ENCODE results near the gene MYO3B.
"Not testable (repeated sequence)": the region's sequence is repeated elsewhere in the genome, so short reads cannot be mapped to it uniquely, and the experiment has no call there.

Gene MYO3B

DNA sequence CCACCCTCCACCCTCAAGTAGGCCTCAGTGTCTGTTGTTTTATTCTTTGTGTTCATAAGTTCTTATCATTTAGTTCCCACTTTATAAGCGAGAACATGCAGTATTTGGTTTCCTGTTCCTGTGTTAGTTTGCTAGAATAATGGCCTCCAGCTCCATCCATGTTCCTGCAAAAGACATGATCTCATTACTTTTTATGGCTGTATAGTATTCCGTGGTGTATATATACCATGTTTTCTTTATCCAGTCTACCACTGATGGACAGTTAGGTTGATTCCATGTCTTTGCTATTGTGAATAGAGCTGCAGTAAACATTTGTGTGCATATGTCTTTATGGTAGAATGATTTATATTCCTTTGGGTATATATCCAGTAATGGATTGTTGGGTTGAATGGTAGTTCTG is 101.7 kb downstream of the MYO3B start:
- DNase-seq (ENCODE audit: low read depth): not testable (repeated sequence)

DNA sequence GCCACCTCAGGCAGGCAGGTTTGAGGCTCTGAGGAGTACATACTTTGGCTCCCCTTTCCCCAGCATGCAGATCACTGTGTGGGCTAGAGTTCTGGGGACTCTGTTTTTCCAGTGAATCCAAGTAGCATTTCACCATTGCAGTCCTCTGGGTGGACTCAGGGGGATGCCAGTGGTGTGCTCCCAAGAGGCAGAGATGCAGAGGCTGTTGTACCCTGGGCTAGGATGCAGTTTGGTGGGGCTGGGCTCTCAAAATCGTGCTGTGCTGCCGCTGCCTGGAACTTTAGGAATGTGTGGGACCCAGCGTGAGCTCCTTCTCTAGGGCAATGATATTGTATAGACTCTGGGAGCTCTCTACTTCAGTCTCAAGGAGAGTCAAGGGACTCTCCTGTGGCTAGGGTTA is 104.9 kb downstream of the MYO3B start:
- DNase-seq (ENCODE audit: low read depth): no peak
- no peak overlapping the region for H3K4me3 ChIP-seq (ENCODE audit: low read depth, low read length)

More for the DNA sequence above, 101.7 kb downstream of the MYO3B start:
- not testable (repeated sequence) for H3K4me3 ChIP-seq (ENCODE audit: low read depth, low read length)

DNA sequence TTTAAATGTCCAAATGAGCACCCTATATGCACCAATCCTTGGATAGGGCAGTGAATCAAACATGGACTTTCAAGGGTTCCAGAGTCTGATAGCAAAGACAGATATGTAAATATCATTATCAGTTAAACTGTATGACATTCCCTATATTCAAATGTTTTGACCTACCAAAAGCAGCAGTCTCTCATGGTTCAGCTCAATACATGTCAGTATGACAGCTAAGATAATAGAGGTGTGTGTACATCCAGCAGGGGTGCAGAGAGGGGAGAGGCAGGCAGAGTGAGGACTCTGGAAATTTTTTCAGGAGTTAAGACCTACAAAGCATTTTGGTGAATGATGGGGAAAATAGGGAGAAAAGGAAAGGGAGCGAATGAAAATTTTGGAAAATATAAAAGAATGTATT is 106.3 kb downstream of the MYO3B start:
- no peak for DNase-seq (ENCODE audit: low read depth)
- no peak overlapping the region for H3K4me3 ChIP-seq (ENCODE audit: low read depth, low read length)

DNA sequence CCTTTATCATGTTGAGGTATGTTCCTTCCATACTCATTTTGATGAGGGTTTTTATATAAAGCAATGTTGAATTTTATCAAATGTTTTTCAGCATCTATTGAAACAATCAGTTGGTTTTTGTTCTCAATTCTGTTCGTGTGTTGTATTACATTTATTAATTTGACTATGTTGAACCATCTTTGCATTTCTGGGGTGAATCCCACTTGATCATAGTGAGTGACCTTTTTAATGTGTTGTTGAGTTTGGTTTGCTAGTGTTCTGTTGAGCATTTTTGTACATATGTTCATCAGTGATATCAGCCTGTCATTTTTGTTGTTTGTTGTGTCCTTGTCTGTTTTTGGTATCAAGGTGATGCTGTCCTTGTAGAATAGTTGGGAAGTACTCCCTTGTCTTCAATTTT is 110.9 kb downstream of the MYO3B start:
- no peak for DNase-seq (ENCODE audit: low read depth)
- no peak overlapping the region for H3K4me3 ChIP-seq (ENCODE audit: low read depth, low read length)

DNA sequence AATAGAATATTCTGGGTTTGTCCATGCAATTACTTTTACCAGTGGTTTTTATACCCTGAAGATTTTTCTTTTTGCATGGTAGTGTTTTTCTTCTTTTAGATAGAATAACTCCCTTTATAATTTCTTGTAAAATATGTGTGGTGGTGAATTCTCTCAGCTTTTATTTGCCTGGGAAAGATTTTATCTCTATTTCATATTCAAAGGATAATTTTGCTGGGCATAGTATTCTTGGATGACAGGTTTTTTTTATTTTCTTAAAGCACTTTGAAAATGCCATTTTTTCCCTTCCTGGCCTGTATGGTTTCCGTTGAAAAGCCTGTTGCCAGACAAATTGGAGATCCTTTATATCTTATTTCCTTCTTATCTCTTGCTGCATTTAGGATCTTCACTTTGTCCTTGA is 113.5 kb downstream of the MYO3B start:
- no peak overlapping the region for H3K4me3 ChIP-seq (ENCODE audit: low read depth, low read length)
- no peak for DNase-seq (ENCODE audit: low read depth)

DNA sequence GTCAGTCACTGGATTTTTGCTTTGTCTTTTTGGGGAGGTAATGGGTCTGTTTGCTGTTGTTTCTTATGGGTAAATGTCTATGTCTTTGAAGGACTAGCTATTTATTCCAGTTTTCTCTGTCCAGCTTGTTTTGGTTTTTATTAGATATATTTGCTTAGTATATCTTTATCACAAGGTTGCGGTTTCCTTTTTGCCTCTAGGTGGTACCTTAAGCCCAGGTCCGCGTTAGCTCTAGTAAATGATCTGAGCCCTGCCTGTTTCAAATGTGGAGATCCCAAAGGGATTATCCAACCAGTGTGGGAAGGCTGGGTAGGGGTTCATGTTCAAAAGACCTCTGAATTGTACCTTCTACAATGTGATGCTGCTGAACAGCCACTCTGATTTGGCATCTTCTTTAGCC is 114.5 kb downstream of the MYO3B start:
- H3K4me3 ChIP-seq (ENCODE audit: low read depth, low read length): no peak overlapping the region
- no peak for DNase-seq (ENCODE audit: low read depth)

DNA sequence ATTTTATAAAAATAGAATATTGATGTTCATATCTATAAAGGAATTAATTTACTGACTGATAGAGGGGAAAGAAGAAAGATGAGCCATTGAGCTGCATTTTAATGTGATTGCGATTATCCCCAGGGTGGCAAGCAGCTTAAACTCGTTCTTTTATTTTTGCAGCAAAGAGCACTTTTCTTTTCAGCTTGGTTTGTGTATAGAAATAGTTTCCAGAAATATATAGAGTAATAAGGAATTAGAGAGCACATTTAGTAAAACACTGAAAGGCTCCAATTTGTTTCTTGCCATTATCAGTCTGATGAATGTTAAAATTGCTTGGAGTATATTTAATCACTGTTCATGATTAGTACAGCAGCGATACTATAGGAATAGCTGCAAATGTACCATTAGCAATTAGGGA is 119.5 kb downstream of the MYO3B start:
- H3K4me3 ChIP-seq (ENCODE audit: low read depth, low read length): no peak overlapping the region
- no peak for DNase-seq (ENCODE audit: low read depth)

DNA sequence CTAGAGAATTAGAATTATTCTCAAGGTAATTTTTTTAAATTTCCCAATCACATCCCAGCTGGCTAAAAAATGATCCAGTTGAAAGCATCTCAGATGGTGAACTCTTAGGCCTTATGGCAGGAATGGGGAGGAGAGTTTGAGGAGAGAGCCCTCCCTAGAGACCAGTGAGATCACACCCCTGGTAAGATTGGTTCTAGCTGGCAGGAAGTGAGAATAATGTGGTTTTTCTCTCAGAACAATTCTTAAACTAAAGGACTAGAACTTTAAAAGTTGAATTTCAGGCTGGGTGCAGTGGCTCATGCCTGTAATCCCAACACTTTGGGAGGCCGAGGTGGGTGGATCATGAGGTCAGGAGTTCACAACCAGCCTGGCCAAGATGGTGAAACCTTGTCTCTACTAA is 120.2 kb downstream of the MYO3B start:
- H3K4me3 ChIP-seq (ENCODE audit: low read depth, low read length): no peak overlapping the region
- no peak for DNase-seq (ENCODE audit: low read depth)

DNA sequence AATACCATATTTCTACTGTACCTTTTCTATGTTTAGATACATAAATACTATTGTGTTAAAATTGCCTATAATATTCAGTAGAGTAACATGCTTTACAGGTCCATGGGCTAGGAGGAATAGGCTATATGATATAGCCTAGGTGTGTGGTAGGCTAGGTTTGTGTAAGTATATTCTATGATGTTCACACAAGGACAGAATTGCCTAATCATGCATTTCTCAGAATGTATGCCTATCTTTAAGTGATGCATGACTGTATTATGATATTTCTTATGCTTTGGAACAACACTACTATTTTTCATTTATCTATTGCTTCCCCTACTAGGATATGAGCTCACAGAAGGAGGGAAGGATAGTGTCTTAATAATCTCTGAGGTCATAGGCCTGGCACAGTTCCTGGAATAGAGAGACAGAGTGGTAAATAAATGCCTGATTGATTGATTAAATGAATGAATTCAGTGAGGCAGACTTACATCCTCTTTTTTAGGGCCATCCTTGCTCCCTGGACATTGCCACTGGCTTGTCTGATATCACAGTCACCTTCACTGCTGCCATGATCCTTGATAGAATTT is 121.0 kb downstream of the MYO3B start:
- DNase-seq (ENCODE audit: low read depth): no peak
- no peak overlapping the region for H3K4me3 ChIP-seq (ENCODE audit: low read depth, low read length)

DNA sequence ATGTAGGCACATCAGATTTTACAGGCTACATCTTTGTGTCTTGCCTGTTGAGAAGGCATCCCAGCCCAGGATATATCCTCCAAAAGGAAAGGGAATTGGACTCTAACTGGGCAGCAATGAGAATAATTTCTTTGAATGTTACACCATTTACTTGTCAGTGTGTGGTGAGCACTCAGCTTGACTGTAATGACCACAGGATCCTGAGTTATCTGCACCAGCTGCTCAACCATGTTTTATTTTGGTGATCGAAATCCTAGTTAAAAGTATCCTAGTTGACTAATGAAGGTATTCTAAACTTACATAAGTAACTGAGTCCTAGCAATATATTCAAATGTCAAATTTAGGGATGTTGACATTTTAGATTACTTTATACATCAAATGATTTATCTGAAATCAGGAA is 123.0 kb downstream of the MYO3B start:
- no peak overlapping the region for H3K4me3 ChIP-seq (ENCODE audit: low read depth, low read length)
- no peak for DNase-seq (ENCODE audit: low read depth)

DNA sequence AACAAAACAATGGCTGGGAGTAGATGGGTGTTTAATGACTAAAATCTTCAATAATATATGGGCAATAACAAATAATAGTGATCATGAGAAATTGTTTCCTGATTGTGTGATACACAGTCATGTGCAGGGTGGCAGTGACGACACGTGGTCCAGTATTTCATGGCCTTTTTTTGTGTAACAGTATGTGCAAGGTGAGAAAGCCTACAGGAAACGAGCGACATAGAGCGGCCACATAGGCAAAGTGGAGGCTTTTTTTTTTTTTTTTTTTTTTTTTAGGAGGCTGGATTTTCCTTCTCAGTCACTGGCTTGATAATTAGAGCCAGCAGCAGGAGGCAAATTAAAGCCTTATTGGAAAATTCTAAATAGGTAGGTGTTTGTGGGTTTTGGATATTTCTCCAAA is 123.7 kb downstream of the MYO3B start:
- DNase-seq (ENCODE audit: low read depth): no peak
- H3K4me3 ChIP-seq (ENCODE audit: low read depth, low read length): no peak overlapping the region

DNA sequence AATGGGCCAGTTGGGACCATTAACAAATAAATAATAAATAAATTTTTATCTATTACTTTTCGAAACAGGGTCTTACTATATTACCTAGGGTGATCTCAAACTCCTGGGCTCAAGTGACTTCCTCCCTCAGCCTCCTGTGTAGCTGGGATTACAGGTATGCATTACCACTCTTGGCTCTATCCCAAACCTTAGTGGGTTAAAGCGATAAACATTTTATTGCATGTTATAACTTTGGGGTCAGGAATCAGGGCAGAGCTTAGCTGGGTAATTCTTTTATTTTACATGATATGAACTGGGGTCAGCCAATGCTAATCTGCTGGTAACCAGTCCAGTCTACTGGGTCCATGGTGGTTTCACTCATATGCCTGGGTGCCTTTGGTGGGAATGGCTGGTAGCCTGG is 127.8 kb downstream of the MYO3B start:
- DNase-seq (ENCODE audit: low read depth): no peak
- no peak overlapping the region for H3K4me3 ChIP-seq (ENCODE audit: low read depth, low read length)

DNA sequence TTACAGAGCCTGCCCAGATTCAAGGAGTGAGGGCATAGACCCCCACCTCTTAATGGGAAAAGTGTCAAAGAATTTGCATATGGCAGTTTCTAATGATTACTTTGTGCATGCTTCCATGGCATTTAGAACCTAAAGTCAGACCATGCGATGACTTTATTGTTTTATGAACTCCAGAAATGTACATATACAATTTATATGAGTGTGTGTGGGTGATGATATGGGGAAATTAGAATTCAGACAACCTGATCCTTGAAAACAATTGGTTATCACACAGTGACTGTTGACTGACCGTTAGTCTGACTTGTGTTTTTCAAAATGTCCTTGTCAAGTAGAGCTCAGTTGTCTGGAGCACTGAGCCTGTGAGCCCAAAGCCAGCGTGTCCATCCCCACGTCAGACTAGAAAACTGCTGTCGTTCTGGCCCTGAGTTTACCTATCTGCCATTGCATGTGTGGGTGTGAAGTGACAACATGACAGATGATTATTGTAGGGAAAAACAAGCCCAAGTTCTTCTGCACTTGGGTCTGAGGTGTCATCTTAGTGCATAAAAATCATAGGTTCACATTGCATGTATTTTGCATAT is 128.4 kb downstream of the MYO3B start:
- no peak for DNase-seq (ENCODE audit: low read depth)
- no peak overlapping the region for H3K4me3 ChIP-seq (ENCODE audit: low read depth, low read length)

DNA sequence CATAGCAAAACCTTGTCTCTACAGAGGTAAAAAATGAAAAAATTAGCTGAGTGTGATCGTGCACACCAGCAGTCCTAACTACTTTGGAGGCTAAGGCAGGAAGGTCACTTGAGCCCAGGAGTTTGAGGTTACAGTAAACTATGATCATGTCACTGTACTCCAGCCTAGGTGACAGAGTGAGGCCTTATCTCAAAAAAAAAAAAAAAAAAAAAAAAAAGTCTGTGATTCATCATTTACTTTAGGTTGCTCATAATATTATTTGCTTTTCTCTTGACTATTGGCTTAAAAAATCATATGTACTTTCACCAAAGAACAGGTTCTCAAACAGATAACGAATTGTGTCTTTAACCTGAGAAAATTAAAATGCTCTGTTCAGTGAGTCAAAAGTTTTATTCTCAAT is 129.1 kb downstream of the MYO3B start:
- no peak overlapping the region for H3K4me3 ChIP-seq (ENCODE audit: low read depth, low read length)
- DNase-seq (ENCODE audit: low read depth): no peak

DNA sequence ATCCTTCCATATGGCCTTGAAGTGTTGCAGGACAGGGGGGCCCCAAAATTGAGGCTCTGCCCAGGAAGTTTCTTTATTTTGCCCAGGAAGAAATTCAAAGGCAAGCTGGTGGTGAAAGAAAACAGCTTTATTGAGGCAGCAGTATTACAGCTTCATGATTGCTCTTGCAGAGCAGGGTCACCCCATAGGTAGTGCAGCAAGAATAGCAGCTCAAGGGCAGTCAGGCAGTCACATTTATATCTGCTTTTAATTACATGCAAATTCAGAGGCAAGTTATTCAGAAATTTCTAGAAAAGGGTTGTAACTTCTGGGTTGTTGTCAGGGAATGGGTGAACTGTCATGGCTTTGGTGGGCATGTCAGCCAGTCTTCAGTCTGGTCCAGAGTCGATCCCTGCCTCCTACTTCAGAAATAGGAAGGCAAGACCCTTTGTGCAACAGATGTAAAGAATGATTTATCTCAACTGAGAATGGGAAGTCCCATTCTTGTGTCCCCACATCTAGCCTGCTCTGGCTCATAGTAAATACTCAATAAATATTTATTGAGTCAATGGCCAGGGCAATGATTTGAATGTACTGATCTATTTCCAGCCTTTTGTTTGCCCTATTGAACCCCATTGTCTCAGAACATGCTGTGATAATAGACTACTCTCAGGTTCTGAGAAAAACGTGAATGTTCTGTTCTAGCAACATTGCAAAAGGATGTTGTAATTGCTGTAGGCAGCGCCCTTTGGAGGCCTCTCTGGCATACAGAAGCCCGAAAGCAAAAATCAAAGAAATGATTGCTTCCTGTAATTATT is 129.8 kb downstream of the MYO3B start:
- H3K4me3 ChIP-seq (ENCODE audit: low read depth, low read length): no peak overlapping the region
- no peak for DNase-seq (ENCODE audit: low read depth)

DNA sequence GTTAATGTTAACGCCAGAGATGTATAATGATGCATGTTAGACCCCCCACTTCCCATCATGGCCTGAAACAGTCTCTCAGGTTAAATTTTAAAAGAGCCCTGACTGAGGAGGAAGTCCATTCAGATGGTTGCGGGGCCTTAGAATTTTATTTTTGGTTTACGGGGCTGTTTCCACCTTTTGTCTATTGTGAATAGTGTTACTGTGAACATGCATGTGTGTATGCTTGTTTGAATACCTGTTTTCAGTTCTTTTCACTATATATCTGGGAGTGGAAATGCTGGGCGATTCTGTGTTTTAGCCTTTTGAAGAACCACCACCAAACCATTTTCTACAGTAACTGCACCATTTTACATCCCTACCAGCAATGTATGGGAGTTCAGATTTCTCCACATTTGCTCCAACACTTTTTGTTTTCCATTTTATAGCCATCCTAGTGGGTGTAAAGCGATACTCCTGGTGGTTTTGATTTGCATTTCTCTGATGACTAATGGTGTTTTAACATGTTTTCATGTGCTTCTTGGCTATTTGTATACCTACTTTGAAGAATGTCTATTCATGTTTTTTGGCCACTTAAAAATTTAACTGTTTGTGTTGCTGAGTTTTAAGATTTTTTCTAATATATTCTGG is 133.0 kb downstream of the MYO3B start:
- DNase-seq (ENCODE audit: low read depth): no peak
- H3K4me3 ChIP-seq (ENCODE audit: low read depth, low read length): no peak overlapping the region

DNA sequence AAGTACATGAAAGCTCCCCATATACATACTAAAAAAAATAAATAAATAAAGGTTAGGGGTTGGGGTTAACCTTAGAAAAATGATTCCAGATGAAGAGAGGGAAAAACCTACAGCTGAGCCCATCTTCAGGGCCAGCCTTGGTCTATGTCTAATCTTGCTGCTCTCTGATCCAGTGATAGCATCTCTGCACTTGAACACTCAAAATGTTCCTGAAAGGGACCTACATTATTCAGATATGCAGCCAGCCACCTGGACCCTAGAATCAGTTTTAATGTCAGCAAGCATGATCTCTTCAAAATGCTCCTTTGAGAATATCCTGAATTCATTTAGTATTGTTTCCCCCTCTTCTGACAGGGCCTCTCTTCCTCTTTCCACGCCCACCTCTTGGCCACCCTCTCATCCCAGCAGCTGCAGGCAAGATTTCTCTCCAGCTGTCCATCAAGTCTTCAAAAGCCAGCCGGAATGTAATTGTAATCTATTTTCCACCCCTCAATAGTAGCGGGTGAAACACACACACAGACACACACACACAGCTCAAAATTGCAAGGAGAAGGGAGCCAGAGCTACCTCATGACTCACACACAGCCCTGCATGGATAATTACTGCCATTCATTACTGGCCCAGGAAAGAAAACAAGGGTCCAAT is 135.5 kb downstream of the MYO3B start:
- no peak overlapping the region for H3K4me3 ChIP-seq (ENCODE audit: low read depth, low read length)
- DNase-seq (ENCODE audit: low read depth): no peak

DNA sequence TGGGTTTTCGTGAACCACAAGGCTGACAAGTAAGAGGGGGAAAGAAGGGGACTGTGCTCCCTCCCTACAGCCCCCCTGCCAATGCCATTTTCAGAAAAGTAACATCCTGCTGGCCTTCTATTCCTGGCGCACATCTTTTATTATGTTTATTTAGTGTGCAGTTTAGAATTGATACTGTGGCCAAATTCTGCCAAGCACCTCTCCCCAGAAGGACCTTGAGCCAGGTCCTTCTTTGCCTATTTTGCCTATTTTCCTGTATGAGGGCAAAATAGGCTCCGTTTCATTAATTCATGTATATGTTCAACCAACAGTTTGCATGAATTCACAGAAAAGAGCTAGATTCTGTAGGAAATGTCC is 136.0 kb downstream of the MYO3B start:
- no peak overlapping the region for H3K4me3 ChIP-seq (ENCODE audit: low read depth, low read length)
- DNase-seq (ENCODE audit: low read depth): no peak

DNA sequence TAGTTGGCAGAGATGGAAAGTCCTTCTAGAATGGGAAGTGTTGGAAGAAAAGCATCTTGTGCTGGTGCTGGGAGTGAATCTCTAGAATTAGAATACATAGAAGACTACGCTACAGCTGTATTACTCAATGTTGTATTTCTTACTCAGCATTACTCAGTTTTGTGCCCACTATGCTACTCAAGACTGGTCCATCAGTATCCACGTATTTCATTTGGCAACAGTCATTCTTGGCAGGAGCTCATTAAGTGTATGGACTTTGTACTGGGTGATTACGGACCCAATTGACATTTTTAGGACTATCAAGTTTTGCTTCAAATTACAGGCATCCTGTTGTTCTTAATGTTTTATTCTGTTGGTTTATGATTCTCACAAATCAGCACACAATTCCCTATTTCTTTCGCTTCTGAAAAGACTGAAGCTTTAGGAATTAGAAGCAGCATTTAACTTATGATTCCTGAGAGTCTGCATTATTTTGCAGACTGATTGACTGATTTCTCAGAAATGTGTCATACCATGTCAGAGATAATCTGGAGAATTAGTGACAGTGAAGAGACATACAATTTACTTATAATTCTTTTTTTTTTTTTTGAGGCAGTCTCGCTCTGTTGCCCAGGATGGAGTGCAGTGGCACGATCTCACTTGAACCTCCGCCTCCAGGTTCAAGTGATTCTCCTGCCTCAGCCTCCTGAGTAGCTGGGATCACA is 136.9 kb downstream of the MYO3B start:
- H3K4me3 ChIP-seq (ENCODE audit: low read depth, low read length): no peak overlapping the region
- DNase-seq (ENCODE audit: low read depth): no peak

DNA sequence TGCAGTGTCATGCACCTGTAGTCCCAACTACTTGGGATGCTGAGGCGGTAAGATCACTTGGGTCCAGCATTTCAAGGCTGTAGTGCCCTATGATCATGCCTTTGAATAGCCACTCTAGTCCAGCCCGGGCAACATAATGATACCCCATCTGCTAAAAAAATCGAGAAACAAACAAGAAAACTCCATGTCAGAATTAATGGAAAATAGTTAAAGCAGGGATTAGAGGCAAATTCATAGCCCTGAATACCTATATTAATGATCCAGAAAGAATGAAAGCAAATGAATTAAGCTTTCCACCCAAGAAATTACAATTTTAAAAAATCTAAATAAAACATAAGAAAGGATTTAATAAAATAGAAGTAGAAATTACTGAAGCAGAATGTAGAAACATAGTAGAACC is 143.0 kb downstream of the MYO3B start:
- DNase-seq (ENCODE audit: low read depth): no peak
- H3K4me3 ChIP-seq (ENCODE audit: low read depth, low read length): no peak overlapping the region
